GM19025 (cell line): ENCODE measurements around the gene GNG7.
"Not testable (repeated sequence)": the region's sequence is repeated elsewhere in the genome, so short reads cannot be mapped to it uniquely, and the experiment has no call there.

Source experiments
- ATAC-seq: cut with Tn5 transposase; IDR thresholded peaks from one replicate; pipeline ENCODE4 v1.9.1; 2021; ENCODE audit warnings: mild to moderate bottlenecking, low read depth, moderate library complexity; ENCODE audit not compliant: unreplicated experiment

The GNG7 gene

GRCh38 chr19:2627855-2628254, 74.6 kb downstream of the GNG7 start:
- no peak for ATAC-seq

- ATAC-seq, result no peak
Observed at GRCh38 chr19:2627319-2627829, 75.1 kb downstream of the GNG7 start.

GRCh38 chr19:2625434-2625833, 77.1 kb downstream of the GNG7 start:
- ATAC-seq, result no peak

- no peak for ATAC-seq
Observed at GRCh38 chr19:2624537-2625091, 77.9 kb downstream of the GNG7 start.

GRCh38 chr19:2623798-2624197, 78.7 kb downstream of the GNG7 start:
- no peak for ATAC-seq

- ATAC-seq, result not testable (repeated sequence)
Observed at GRCh38 chr19:2622371-2622961, 80.0 kb downstream of the GNG7 start.

GRCh38 chr19:2619076-2619475, 83.4 kb downstream of the GNG7 start:
- no peak for ATAC-seq

- ATAC-seq, result no peak
Observed at GRCh38 chr19:2618611-2619010, 83.9 kb downstream of the GNG7 start.

- ATAC-seq, result no peak
Observed at GRCh38 chr19:2617393-2618165, 84.9 kb downstream of the GNG7 start.

GRCh38 chr19:2616741-2617392, 85.6 kb downstream of the GNG7 start:
- no peak for ATAC-seq

- no peak for ATAC-seq
Observed at GRCh38 chr19:2615782-2616181, 86.7 kb downstream of the GNG7 start.

- no peak for ATAC-seq
Observed at GRCh38 chr19:2613507-2614295, 88.8 kb downstream of the GNG7 start.

- ATAC-seq, result no peak
Observed at GRCh38 chr19:2612619-2613249, 89.8 kb downstream of the GNG7 start.

GRCh38 chr19:2611483-2612464, 90.7 kb downstream of the GNG7 start:
- no peak for ATAC-seq

- no peak for ATAC-seq
Observed at GRCh38 chr19:2610637-2611482, 91.6 kb downstream of the GNG7 start.

- no peak for ATAC-seq
Observed at GRCh38 chr19:2609389-2610116, 92.9 kb downstream of the GNG7 start.

- ATAC-seq, result not testable (repeated sequence)
Observed at GRCh38 chr19:2609034-2609388, 93.5 kb downstream of the GNG7 start.
